GM18951 (cell line): ENCODE measurements around the gene SUSD2.
"Not testable (repeated sequence)": the region's sequence is repeated elsewhere in the genome, so short reads cannot be mapped to it uniquely, and the experiment has no call there.

Experiments
- POLR2A ChIP-seq: IDR thresholded peaks from 4 replicates; pipeline ENCODE4 v1.6.1; 2011; ENCODE audit warnings: mild to moderate bottlenecking; ENCODE audit not compliant: insufficient read length, insufficient read depth; ENCODE audit errors: extremely low read depth
- in situ Hi-C: fragments of 300-500 bp; cut with MboI; formaldehyde crosslinking; loops from one replicate; pipeline ENCODE4 v1.12.0; 2022; ENCODE audit warnings: low sequenced_read_pairs, mixed read lengths, inconsistent platforms; ENCODE audit not compliant: unreplicated experiment

Gene SUSD2

DNA sequence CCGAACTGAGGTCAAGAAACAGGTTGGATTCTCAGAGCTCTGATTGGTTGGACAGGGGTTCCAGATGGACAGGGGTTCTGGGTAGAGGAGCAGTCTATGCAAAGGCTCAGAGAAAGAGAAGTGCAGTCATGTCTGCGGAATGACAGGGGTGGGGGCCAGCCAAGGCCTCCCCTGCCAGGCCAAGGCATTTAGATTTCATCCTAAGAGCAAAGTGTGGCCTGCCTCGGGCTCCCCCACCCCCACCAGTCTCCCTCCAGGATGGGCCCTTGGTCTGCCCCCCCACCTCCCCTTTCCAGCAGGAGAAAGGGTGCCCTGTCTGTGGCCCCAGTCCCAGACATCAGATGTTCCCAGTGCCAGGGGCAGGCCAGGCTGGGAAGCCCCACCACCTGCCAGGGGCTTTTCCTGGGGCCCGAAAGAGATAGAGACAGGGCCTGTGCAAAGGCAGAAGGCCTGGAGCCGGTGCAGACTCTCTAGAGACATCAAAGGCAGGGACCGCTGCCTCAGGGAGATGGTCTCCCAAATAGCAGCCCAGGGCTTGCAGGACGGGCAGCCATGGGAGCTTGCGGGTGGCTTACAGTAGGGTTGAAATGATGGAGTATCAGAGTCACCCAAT lies 9.4 kb downstream of the SUSD2 start:
- in situ Hi-C loops = loop anchor here (25.0 kb wide), 1 partner anchor 203 kb away; the partner anchor contains the start of gene GSTT2

DNA sequence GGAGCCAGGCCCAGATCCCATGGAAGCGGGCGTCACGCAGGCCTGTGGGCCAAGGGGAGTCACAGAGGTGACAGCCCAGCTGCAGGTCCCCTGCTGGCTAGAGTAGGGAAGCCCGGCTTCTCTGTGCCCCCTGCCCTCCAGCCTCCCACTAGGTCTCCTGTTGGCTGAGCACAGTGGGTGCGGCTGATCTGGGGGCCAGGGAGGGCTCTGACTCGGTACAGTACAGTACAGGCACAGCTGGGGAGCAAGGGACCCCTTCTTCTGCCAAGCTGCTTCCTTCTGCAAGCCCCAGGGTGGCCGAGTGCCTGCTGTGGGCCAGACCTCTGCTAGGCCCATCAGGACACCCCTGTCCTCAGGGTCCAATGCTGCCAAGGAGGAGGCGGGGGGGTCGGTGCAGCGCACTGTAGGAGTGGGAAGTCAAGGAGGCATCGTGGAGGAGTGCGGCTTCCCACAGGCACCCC lies 10.1 kb downstream of the SUSD2 start:
- TF ChIP-seq POLR2A = no peak
- in situ Hi-C loops = loop anchor here (25.0 kb wide), 1 partner anchor 204 kb away; the partner anchor contains the start of gene GSTT2

More for the DNA sequence above, 9.4 kb downstream of the SUSD2 start:
- TF ChIP-seq POLR2A = no peak

DNA sequence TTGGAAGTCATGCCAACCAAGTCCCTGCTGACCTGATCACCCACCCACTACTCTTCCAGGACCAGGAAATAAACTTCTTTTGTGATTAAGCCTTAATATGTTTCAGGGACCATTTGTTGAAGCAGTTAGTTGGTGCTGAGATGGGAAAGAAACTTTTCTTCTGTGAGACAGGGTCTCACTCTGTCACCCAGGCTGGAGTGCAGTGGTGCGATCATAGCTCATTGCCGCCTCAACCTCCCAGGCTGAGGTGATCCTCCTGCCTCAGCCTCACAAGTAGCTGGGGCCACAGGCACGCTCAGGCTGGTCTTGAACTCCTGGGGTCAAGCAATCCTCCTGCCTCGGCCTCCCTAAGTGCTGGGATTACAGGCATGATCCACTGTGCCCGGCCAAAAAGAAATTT lies 10.6 kb downstream of the SUSD2 start:
- in situ Hi-C loops = loop anchor here (25.0 kb wide), 1 partner anchor 205 kb away; the partner anchor contains the start of gene GSTT2
- TF ChIP-seq POLR2A = no peak

DNA sequence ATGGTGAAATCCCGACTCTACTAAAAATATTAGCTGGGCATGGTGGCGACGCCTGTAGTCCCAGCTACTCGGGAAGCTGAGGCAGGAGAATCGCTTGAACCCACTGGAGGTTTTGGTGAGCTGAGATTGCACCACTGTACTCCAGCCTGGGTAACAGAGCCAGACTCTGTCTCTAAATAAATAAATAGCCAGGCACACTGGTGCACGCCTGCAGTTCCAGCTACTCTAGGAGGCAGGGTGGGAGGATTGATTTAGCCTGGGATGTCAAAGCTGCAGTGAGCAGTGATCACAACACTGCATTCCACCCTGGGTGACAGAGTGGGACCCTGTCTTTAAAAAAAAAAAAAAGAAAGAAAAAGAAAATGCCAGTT lies 17.4 kb downstream of the SUSD2 start:
- in situ Hi-C loops = loop anchor here (25.0 kb wide), 1 partner anchor 211 kb away; the partner anchor contains the start of gene GSTT2
- TF ChIP-seq POLR2A = no peak

DNA sequence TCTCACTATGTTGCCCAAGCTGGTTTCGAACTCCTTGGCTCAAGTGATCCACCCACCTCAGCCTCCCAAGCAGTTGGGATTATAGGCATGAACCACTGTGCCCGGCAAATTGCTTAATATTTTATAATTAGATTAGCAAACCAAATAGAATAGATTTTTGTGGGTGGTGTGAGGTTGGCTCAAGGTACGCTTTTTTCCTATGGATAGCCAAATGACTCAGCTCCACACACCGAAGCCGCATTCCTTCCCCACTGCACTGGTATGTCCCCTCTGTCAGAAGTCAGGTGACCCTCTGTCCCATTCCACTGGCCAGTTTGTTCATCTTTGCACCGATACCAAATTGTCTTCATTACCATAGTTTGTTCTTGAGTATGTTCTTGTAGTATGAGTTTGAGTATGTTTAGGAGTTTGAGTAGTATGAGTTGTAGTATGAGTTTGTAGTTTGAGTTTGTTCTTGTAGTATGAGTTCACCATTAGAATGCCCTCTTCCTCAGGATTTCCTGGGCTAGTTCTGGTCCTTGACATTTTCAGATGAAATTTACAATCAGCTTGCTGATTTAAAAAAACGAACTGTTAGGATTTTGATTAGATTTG lies 19.4 kb downstream of the SUSD2 start:
- TF ChIP-seq POLR2A = no peak
- in situ Hi-C loops = no loop called here

DNA sequence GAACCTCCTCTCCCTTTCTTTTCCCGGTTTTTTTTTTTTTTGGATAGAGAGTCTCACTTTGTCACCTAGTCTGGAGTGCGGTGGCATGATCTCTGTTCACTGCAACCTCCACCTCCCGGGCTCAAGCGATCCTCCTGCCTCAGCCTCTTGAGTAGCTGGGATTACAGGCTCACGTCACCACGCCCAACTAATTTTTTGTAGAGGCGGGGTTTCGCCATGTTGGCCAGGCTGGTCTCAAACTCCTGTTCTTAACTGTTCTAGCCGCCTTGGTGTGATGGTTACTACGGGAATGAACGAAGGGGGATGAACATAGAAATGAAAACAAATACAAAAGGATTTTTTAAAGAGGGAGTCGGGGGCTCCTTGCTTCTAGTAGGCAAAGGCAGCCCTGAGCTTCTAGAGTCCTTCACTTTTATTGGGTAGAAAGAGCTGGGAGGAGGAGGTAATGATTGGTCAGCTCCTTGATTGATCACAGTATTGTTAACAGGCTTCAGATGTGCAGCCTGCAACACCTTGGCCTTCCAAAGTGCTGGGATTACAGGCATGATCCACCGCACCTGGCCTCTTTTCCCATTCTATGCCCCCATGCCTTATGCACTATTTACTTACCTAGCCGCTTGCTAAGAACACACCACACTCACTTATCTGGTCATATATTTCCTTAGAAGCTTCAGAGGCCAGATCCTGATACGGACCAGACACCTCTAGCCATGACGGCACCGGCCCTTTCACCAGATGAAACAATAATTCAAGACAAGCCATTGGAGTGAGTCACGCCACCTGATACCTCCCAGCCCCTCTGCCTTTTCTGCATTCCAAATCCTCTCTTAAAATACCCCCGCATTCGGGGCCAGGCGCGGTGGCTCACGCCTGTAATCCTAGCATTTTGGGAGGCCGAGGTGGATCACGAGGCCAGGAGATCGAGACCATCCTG lies 20.7 kb downstream of the SUSD2 start:
- in situ Hi-C loops = no loop called here
- TF ChIP-seq POLR2A = no peak

DNA sequence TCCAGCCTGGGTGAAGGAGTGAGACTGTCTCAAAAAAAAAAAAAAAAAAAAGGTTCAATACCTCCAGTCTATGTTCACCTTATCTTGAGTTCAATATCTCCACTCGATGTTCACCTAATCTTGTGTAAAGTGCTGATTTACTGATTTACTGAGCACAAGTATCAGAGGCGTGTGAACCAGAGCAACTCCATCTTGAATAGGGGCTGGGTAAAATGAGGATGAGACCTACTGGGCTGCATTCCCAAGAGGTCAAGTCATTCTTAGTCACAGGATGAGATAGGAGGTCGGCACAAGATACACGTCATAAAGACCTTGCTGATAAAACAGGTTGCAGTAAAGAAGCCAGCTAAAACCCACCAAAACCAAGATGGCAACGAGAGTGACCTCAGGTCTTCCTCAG lies 22.6 kb downstream of the SUSD2 start:
- in situ Hi-C loops = not testable (repeated sequence)

DNA sequence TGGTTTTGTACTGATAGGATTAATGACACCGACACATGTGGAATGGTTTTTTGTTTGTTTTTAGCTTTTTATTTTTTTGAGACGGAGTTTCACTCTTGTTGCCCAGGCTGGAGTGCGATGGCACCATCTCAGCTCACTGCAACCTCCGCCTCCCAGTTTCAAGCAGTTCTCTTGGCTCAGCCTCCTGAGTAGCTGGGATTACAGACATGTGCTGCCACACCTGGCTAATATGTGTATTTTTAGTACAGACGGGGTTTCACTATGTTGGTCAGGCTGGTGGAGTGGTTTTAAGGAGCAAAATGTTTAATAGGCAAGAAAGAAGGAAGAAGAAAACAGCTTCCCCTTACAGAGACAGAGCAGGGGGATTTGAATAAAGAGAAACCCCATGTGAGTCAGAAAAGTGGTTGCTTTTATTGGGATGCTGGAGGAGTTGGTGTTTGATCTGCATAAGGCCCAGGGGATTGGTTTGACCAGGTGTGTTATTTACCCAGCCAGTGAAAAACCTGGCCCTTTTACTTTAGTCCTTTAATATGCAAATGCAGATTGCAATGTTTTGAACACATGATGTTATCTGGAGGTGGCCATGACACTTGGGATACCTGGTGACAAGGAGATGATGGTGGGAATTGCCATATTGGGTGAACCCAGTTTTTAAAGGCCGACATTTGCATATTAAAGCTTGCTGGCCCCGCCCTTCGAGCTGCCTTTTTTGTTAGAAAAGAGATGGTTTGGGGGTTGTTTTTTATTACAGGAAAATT lies 24.3 kb downstream of the SUSD2 start:
- TF ChIP-seq POLR2A = no peak
- in situ Hi-C loops = no loop called here

DNA sequence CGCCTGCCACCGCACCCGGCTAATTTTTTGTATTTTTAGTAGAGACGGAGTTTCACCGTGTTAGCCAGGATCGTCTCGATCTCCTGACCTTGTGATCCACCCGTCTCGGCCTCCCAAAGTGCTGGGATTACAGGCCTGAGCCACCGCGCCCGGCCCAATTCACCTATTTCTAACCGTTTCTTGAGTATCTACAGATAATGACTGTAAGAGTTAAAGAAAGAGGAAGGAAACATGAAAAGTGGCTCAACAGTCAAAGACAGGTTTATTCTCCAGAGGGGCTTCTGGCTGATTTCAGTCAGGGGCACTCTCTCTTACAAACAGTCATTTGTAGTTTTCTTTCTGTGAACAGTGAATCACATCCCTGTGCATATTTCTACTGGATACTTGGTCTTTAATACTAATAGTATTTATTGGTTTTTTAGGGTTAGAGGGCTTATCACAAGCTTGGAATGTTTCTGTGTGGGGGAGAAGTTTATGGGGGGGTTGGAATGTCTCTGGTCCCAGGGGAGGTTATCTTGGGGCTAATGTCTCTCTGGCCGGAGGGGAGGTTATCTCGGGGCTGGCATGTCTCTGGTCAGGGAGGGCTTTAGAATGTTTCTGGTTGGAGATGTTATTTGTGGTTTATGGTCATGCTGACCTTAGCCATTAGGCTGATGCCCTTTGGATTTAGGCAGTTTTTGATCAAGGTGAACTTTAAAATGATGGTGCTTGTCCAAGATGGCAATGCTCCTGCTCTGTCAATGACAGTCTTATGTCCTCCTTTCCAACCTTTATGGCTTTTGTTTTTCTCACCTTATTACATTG lies 25.4 kb downstream of the SUSD2 start:
- in situ Hi-C loops = not testable (repeated sequence)

DNA sequence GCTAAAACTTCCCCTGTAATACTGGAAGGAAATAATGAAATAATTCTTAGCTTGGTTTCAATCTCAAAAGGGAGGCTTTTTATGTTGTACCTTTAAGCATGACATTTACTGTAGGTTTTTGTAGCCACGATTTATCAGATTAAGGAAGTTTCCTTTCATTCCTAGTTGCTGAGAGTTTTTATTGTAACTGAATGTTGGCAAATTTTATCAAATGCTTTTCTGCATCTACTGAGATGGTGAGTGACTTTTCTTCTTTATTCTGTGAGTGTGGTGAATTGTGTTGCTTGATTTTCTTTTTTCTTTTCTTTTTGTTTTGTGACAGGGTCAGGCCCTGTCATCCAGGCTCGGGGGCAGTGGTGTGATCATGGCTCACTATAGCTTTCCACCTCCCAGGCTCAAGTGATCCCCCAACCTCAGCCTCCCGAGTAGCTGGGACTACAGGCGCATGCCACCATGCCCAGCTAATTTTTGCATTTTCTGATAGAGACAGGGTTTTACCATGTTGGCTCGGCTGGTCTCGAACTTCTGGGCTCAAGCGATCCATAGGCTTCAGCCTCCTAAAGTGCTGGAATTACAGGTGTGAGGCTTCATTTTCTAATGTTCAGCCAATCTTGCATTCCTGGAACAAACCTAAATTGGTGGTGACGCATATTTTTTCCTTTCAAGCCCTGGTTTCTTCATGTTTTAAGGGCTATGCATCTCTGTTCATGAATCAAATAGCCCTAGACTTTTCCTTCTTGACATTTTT lies 26.2 kb downstream of the SUSD2 start:
- no peak for TF ChIP-seq POLR2A
- in situ Hi-C loops = no loop called here

DNA sequence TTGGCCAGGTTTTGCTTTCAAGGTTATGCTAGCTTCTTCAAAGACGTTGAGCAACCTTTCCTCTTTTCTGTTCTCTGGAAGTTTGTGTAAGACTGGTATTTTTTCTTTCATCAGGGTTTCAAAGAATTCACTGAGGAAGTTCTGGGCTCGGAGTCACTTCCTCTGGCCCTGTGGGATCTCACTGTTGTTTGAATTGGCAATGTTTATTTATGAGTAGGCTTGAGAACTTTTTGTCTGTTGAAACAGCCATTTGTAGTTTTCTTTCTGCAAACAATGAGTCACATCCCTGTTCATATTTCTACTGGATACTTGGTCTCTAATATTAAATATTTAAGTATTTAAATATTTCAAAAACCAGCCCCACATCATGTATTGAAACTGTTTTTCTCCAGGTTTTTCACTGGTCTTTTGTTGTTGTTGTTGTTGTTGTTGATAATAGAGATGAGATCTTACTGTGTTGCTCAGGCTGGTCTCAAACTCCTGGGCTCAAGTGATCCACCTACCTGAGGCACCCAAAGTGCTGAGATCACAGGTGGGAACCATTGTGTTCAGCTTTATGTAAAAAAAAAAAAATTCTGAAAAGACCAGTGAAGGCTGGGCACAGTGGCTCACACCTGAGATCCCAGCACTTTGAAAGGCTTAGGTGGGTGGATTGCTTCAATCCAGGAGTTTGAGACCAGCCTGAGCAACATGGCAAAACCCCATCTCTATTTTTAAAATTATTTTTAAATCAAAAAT lies 26.9 kb downstream of the SUSD2 start:
- TF ChIP-seq POLR2A = no peak

More for the DNA sequence above, 26.9 kb downstream of the SUSD2 start:
- in situ Hi-C loops = no loop called here
